ENCODE results near the gene TTLL11. TPM values are rescaled to one million over a fixed set of nuclear protein-coding genes. Genes with fewer than 3 reads are reported as not detected.
"Not testable (repeated sequence)": the region's sequence is repeated elsewhere in the genome, so short reads cannot be mapped to it uniquely, and the experiment has no call there.

The TTLL11 gene
- polyA plus RNA-seq, 1 donor = 30.4 TPM

DNA sequence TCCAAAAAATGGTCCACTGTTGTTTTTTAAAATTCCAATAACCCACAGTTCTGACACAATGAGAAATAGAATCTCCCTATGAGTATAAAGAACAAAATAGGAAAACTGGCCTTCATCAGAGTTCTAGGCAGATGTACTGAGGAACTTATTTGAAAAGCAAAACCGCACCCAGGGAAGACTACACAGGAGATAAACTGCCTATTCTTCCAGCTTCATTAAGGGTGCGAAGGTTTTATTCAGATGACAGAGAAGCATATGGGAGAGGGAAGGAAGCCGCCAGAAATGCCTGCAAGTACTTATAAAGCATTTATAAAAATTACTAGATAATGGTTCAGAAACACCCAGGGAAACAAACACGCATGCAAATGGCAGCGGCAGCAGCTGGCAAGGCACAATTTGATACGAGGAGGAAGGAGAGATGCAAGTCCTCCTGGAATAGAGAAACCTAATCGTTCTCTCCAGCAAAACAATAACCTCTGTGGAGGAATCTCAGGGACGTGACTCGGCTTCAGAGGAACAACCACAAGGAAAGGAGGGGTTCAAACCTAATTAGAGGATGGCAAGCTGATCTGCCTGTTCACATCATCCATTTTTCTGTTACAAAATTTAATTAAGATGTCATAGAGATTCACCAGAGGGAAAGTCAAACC is 9.0 kb downstream of the TTLL11 start:
- no peak for DNase-seq (ENCODE audit: low read depth)

DNA sequence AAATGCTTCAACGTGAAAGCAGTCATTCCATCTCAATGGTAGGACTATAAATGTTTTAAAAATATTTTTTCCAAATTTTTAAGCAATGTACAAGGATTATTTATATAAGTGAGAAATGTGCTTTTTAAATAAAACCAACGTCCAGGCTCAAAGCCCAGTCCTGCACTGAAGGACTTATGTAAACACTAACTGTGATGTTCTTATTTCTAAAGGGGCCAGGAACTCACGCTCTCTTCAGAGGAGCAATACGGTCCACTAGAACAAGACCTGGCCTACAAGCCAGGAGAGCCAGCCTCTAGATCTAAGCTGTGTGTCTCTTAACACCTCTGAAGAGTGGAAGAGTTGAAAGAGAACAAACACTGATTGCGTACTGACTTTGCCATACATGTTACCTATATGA is 12.1 kb downstream of the TTLL11 start:
- DNase-seq (ENCODE audit: low read depth) = no peak

DNA sequence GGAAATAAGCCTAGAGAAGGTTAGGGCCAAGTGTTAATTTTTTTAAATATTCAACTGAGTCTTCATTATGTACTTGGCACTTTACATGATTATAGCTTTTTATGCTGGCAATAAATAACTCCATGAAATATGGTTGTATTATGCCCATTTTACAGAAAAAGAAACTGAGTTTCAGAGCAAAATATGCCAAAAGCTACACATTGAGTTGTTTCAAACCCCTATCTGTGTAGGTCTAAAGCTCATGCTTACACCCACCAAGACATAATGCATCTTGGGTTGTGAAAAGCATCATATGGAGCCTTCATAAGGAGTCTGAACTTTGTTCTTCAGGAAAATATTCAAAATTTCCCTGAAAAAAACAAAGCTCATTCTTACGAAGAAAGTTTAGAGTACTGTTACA is 14.6 kb downstream of the TTLL11 start:
- no peak for DNase-seq (ENCODE audit: low read depth)

DNA sequence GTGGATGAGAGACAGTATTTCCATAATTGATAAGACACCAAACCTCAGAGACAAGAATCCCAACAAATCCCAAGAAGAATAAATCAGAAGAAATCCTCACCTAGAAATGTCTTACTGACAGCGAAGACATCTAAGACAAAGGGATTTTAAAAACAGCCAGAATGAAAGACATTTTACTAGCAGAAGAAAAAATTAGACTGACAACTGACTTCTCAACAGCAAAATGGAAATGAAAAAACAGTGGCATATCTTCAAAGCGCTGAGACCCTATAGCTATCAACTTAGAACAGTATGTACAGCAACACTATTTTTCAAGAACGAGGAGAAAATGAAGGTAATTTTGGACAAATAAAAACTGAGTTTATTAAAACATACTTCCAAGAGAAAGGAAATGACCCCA is 16.3 kb downstream of the TTLL11 start:
- no peak for DNase-seq (ENCODE audit: low read depth)

DNA sequence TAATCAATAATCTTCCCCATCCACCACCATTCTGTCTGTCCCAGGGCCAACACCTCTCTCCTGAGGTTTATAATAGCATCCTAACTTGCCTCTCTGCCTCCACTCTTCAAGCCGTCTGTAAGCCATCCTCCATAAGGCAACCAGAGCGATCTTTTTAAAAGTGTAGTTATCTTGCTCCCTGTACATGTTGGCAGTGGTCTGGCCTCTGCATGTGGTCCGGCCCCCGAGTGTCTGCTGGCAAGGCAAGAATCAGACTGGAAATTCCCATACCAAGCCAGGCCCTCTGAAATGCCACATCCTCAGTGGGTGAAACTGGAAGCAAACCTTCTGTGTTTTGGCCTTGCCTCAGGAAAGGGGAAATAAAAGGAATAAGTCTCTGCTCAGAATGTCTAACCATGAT is 17.0 kb downstream of the TTLL11 start:
- no peak for DNase-seq (ENCODE audit: low read depth)

DNA sequence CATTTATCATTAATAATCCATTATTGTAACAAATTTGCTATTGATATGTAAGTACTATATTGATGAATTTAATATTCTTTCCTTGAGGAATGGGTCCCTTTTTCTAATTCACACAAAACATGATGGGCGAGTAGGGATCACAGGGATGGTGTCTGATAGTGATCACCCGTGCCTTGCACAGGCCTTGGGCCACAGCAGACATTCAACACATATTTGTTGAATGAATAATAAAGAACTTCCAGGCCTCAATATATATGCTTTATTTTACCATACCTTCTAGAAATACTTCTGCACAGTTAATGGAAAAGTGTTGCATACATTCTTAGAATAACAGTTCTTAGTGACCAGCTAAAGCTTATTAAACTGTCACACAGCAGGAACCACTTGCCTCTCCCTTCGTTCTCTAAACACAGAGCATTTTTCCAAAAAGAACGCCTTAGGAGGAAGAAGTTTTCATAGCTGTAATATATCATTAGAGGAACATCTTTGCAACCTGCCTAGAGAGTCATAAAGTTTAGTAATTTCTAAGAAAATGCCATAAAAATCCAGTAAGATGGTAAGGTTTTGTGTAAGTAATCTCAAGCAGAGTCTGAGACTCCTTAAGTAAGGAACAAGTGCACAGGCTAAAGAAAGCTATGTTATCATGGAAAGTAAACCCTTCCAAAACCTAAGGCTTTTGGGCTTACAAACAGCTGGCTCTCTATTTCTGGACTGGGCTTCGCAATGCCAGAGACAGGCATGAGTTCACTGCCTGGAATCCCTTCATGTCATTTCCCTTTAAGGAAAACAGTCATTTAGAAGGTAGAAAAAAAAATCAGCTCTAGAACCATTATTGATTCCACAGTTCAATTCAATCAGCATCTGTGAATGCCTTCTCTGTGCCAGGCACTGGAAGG is 17.7 kb downstream of the TTLL11 start:
- no peak for DNase-seq (ENCODE audit: low read depth)

DNA sequence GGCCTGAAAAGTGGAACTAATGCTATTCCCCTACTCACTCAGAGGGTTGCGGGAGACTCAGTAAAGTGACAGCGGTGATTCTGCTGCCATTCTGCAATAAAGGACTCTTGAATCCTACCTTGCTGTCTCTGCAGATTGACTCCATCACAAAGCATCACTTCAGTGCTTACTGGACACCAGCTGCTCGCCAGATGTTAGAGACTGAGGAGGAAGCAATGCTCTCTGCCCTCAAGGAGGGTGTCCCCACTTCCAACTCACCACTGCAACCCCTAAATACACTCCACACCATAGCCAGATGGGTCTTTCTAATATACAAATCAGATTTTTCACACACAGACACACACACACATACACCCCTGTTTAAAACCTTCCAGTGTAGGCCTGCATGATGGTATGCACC is 21.4 kb downstream of the TTLL11 start:
- no peak for DNase-seq (ENCODE audit: low read depth)

DNA sequence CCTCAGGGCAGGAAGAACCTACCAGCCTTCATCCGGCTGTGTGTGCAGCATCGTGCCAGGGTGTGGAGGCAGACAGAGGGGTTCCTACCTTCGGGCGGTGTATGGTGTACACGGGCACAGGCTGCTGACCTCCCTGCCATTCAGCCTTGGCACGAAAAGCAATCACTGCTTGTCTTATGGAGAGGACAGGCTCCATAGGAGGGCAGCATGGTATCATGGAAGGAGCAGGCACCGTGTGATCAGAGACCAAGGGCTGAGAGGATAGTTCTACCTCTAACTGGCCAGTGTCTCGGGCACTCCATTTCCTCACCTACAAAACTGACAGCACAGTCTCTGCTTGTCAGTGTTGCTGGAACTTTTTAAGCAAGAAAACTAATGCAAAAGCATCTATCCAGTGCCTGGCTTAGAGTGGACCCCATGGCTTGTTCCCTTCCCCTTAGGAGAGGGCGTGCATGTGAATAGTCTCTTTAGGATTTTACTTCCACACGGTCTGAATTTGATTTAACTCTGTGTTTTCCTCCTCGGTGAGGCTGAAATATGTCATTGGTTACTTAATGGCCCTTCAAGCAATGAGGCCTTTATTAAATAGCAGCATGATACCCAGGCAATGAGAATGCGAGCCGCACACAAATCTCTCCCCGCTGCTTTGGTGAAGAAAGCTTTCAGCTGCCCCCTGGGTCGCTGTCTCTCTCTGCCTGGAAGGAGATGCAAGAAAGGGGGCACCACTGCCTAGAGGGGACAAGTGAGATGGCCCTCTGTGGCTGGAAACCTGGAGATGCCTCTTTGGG is 22.2 kb downstream of the TTLL11 start:
- no peak for DNase-seq (ENCODE audit: low read depth)

DNA sequence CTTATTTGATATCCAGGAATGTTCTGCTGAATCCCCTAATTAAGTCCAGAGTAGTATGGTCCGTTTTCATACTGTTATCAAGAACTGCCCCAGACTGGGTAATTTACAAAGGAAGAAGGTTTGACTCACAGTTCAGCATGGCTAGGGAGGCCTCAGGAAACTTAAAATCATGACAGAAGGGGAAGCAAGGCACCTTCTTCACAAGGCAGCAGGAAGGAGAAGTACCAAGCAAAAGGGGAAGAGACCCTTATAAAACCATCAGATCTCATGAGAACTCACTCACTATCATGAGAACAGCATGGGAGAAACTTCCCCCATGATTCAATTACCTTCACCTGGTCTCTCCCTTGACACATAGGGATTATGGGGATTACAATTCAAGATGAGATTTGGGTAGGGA is 26.4 kb downstream of the TTLL11 start:
- DNase-seq (ENCODE audit: low read depth) = not testable (repeated sequence)

DNA sequence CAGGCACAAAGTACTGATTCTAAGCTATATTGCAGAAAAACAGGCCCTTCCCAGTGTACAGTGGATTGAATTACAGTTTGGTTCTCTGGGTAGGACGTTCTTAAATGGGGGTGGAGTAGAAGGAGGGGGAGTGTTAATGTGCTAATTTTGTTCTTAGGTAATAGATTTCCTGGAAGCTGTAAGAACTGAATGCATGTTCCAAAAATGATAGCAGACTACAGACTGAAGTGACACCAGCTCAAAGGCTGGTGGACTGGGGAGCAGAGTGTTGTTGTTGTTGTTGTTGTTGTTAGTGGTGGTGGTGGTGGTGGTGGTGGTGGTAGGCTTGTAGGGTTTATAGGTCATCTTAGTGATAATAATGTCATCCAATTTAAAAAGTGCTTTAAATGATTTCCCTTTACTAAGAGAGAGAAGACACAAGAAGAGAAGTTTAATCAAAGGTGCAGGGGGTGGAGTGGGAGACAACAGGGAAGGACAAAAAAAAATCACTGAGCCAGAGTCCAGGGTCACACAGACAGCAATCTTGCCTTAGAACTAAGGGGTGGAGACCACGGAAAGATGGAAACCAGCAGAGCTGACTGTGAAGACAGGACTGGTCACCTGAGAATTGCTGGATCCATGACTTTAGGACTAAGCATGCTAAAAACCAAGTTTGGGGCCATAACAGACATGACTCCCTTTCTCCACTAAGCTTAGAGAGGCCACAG is 27.0 kb downstream of the TTLL11 start:
- no peak for DNase-seq (ENCODE audit: low read depth)

DNA sequence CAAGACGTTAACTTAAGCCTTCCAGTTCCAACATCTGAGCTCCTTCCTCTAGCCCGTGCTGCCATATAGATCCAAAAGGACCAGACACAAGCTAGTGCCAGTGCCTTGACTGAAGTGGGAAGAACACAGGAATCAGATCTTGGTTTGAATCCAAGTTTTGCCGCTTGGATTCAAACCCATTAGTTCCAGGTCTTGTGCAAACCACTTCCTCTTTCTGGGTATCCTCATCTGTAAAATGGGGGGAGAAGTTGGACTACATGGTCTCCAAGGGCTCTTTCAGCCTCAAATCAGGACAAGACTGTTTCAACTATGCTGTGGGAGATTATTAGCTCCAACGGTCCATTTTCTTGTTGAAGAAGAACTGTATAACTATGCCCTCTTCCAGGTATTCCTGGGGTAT is 32.6 kb downstream of the TTLL11 start:
- no peak for DNase-seq (ENCODE audit: low read depth)

DNA sequence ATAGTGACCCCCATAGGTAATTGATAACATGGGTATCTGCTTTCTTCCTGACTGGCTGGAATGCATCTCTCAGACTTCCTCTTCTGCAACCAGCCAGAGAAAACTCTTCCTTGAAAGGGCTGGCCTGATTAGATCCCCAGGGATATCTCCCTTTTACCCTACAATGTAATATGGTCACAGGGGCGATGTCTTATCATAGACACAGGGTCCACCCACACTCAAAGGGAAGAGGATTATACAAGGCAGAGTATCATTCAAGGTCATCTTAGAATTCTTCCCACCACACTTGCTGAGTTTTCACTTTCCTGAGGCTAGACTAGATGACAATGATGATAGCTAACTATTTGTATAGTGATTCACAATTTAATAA is 33.2 kb downstream of the TTLL11 start:
- DNase-seq (ENCODE audit: low read depth) = no peak

DNA sequence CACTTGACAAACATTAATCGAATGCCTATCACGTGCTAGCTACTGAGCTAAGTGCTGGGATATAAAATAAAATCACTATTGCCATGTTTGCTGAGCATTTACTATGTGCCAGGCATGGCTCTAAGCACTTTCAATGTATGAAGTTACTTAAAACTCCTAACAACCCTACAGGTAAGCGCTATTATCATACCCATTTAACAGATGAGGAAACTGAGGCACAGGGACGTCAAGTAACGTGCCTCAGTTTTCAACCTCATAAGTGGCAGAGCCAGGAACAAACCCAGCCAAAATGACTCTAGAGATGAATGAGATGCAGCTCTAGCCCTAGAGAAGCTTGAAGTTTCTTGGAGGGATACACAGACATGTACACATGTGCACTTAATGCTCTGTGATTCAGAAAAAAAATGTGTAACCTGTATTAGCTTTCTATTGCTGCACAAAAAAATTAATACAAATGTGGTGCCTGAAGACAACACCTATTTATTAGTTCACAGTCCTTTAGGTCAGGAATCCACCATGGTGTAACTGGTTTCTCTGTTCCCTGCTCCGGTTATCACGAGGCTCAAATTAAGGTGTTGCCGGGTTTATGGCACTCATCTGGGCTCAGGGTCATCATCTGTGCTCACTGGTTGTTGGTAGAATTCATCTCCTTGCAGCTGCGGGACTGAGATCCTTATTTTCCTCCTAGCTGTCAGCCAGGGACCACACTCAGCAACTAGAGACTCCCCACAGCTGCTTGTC is 33.7 kb downstream of the TTLL11 start:
- no peak for DNase-seq (ENCODE audit: low read depth)

DNA sequence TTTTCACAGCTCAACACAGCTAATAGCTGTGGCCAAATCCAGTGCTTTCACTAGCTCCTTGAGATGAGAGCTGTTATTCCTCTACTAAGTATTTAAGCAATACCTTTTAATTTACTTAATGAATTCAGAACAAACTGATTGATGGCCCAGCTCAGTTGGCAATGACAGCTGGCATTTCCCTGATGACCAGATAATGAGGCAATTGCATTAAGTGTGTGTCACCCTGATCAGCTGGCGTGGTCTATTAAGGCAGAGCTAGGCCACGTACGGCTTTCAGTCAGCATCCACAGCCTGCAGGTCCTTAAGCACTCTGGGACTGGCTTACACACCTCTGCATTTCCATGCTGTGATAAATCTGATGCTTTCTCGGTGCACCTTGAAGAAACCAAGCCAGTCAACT is 34.4 kb downstream of the TTLL11 start:
- no peak for DNase-seq (ENCODE audit: low read depth)

DNA sequence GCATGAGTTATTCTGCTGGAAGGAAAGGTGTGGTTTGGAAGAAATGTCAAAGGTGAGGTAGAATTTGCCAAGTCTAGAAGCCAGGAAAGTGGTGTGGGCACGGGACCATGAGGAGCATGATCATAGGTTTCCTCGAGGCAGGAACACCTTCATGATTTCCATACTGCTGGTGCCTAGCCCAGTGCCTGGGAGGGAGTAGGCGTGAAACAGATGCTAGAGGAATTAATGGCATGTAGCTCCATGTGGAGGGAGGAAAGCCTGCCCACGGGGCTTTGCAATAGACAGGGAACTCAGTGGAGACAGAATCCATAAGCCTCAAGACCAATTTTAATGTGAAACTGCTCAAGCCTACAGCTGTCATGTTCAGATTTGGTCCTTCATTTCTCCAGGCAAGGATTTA is 35.1 kb downstream of the TTLL11 start:
- no peak for DNase-seq (ENCODE audit: low read depth)

DNA sequence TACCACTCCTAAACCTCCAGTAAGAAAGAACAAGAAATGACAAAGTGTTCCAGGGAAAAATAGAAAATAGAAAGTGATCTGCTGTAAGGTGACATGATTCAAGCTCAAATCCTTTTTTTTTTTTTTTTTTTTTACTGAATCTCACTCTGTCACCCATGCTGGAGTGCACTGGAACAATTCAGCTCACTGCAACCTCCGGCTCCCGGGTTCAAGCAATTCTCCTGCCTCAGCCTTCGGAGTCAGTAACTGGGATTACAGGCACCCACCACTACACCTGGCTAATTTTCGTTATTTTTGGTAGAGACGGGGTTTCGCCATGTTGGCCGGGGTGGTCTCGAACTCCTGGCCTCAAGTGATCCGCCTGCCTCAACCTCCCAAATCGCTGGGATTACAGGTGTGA is 35.9 kb downstream of the TTLL11 start:
- DNase-seq (ENCODE audit: low read depth) = no peak

DNA sequence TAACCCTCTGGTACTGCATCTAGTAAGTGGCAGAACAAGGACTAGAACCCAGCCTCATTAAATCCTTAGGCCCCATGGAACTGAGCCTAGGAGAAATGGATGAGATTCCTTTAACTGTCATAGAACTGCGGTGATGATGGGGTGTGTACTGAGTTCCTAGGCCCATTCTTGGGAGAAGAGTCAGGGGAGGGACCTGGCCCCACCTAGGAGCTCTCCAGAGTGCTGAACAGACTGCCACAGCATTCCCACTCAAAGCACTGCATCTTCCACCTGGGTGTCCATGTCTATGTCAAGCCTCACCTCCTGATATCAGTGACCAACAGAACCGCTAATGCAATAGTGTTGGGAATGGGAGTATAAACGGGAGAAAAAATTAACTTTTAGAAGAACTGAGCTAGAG is 36.6 kb downstream of the TTLL11 start:
- DNase-seq (ENCODE audit: low read depth) = no peak

DNA sequence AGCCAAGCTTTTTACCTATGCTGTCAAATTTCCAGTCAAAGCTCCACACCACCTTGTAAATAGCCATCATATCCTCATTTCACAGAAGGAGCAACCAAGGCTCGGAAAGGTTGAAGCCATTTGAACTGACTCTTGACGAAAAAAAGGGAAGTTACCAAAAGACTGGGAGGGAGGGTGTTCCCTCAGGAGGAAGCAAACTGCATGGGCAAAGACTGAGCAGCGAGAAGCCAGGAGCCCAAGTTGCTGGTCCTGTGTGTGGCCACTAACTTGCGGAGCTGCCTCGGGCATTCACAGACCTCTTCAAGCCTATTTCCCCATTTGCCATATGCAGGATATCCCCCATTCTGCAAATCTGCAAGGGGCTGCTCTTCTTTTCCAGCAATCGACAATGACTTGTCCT is 37.4 kb downstream of the TTLL11 start:
- DNase-seq (ENCODE audit: low read depth) = no peak

DNA sequence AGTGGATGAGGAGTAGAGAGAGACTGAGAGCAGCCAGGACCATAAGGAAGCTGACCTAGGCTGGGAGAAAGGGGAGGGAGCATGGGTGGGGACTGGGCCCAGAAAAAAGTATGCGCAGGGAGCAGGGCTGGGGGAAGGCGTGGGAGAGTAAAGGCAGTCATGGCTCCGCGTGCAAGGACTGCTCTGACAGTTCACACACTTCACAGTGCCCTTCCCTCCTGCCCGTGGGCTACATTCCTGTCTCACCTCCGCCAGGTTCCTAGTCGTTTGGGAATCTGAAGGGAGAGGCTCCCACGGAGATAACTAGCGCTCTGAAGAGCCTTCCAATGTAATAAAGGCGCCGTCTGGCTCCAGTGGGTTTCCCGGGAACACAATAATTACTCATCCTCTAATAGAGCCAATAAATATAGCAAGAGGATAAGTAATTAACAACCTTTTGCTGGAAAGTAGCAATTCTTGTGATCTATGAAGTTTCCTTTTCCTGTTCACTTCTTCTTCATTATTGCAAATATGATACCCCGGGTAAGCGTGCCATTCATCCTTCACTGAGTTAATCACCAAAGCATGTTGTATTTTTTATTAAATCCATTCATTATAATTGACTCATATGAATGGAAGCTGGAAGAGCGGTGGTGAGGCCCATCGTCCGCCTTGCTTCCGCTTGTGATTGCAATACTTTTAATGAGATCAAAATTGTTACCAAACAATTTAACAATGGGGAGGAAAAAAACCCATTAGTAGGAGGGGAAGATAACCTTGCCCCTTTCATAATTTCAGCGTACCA is 39.3 kb downstream of the TTLL11 start:
- no peak for DNase-seq (ENCODE audit: low read depth)

DNA sequence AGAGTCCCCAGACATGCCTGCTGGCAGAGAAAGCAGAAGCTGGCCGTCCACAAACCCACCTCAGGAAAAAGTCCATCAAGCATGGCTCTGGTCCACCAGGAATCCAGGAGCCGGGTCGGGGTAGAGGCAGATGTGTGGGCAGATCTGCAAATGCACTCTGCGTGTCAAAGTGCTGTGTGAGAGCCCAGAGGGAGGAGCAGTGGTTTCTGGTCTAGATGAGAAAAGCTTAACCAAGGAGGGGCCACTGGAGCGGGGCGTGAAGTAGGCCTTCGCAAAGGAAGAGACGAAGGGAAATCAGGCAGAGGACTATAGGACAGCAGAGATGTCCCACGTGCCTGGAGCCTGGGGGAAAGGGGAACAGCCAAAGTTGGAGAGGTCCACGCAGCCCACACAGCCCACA is 40.0 kb downstream of the TTLL11 start:
- no peak for DNase-seq (ENCODE audit: low read depth)

All from forelimb muscle (tissue), 1 donor.